ENCODE results near the gene LRPPRC. TPM values are rescaled to one million over a fixed set of nuclear protein-coding genes. Genes with fewer than 3 reads are reported as not detected.

Gene LRPPRC
- total and polyA plus RNA-seq, 8 donors = 9.4 to 52.1 (median 37.3) TPM

GRCh38 chr2:43853141-43854081 is 142.4 kb downstream of the LRPPRC start:
- peaks cover 0 to 3% (median 0%) of the 10 kb centered on the region in 4 donors for H3K27me3 ChIP-seq
- no peak for ATAC-seq

GRCh38 chr2:43852196-43852730 is 143.5 kb downstream of the LRPPRC start:
- no peak for ATAC-seq
- TF ChIP-seq CTCF (IDR thresholded peaks at IDR 0.05) = no peak
- H3K4me3 ChIP-seq = no peak overlapping the region
- H3K9me3 ChIP-seq = no peaks in the 10 kb centered on the region
- peaks cover 0 to 3% (median 0%) of the 10 kb centered on the region in 4 donors for H3K27me3 ChIP-seq
- peak in 1 of 6 donors; percentile 36 for DNase-seq
- 88 to 95% methylated on average over 21 of the region's 21 CpGs for WGBS, 2 donors
- H3K27ac ChIP-seq = no peak overlapping the region
- no peak for FAIRE-seq
- no peaks in the 10 kb centered on the region for H3K36me3 ChIP-seq
- no peaks in the 10 kb centered on the region for H3K4me1 ChIP-seq
- intact Hi-C loops (cut with DNase I) = no loop called here

More at GRCh38 chr2:43853141-43854081, 142.4 kb downstream of the LRPPRC start:
- Histone ChIP-seq H3K36me3 (no peaks in the 10 kb centered on the region), H3K4me3 (no peak overlapping the region), H3K9me3 (no peaks in the 10 kb centered on the region), H3K27ac (no peak overlapping the region), H3K4me1 (no peaks in the 10 kb centered on the region)
- no peak for TF ChIP-seq CTCF (IDR thresholded peaks at IDR 0.05)
- intact Hi-C loops (cut with DNase I) = no loop called here
- FAIRE-seq = no peak
- DNase-seq = no peak
- WGBS, 2 donors = 68 to 72% methylated on average over 10 of the region's 10 CpGs

- no peak for DNase-seq
- Histone ChIP-seq H3K4me3 (no peak overlapping the region), H3K36me3 (no peaks in the 10 kb centered on the region), H3K27me3 (peaks cover 0 to 3% (median 0%) of the 10 kb centered on the region in 4 donors), H3K4me1 (no peaks in the 10 kb centered on the region), H3K27ac (no peak overlapping the region), H3K9me3 (no peaks in the 10 kb centered on the region)
- 81 to 87% methylated on average over 20 of the region's 20 CpGs for WGBS, 2 donors
- intact Hi-C loops (cut with DNase I) = no loop called here
- peak in 1 of 4 donors; percentile 51 for ATAC-seq
- no peak for TF ChIP-seq CTCF (IDR thresholded peaks at IDR 0.05)
- no peak for FAIRE-seq
Observed at GRCh38 chr2:43851011-43851980, 144.5 kb downstream of the LRPPRC start.

GRCh38 chr2:43848214-43848613 is 147.6 kb downstream of the LRPPRC start:
- no peaks in the 10 kb centered on the region for H3K4me1 ChIP-seq
- WGBS, 2 donors = 78 to 81% methylated on average over 1 of the region's 1 CpG
- ATAC-seq (no peak), DNase-seq (no peak), FAIRE-seq (no peak)
- H3K36me3 ChIP-seq = no peaks in the 10 kb centered on the region
- H3K27ac ChIP-seq = no peak overlapping the region
- no peak overlapping the region for H3K4me3 ChIP-seq
- intact Hi-C loops (cut with DNase I) = no loop called here
- no peaks in the 10 kb centered on the region for H3K9me3 ChIP-seq
- TF ChIP-seq CTCF (IDR thresholded peaks at IDR 0.05) = no peak
- H3K27me3 ChIP-seq = no peaks in the 10 kb centered on the region

Measured in pancreas (tissue), 10 donors.